OCI-LY7 (cell line): ENCODE measurements around the gene TMEM132A. TPM values are rescaled to one million over a fixed set of nuclear protein-coding genes. Genes with fewer than 3 reads are reported as not detected.

ENCODE experiments used
- BruUV-seq: library from RNA; stranded (reverse); fragments of 400-500 nt; replicated peaks from 2 replicates; lab custom pipeline; 2021; lab: Mats Ljungman, UMichigan
- CTCF ChIA-PET: fragments of 300-600 bp; sonication (Branson Sonifier 250); formaldehyde crosslinking; loops from one replicate; lab custom pipeline; 2022; ENCODE audit warnings: antibody characterized with exemption; ENCODE audit not compliant: unreplicated experiment; lab: Charles Lee
- POLR2A ChIA-PET: fragments of 300-600 bp; sonication (Branson Sonifier 250); formaldehyde crosslinking; loops from one replicate; lab custom pipeline; 2022; ENCODE audit warnings: antibody characterized with exemption; lab: Charles Lee
- DNase-seq: peaks from one replicate; pipeline ENCODE4 v3.0.0-alpha.2; 2015; ENCODE audit warnings: low spot score
- H2AFZ ChIP-seq: fragments of 200-600 bp; sonication (generic), shearing (Covaris generic); 2 replicates; pipeline ENCODE4 v1.6.1; 2014; ENCODE audit warnings: mild to moderate bottlenecking, antibody characterized with exemption, low read length, moderate library complexity
- H3K27ac ChIP-seq: fragments of 200-600 bp; sonication (generic); 2 replicates; pipeline ENCODE4 v1.5.1; 2014; ENCODE audit warnings: mixed run types, low read depth, mild to moderate bottlenecking, moderate library complexity, low read length, inconsistent platforms; ENCODE audit not compliant: poor library complexity, severe bottlenecking
- H3K36me3 ChIP-seq: fragments of 200-600 bp; sonication (generic); 2 replicates; pipeline ENCODE4 v1.6.1; 2014; ENCODE audit warnings: mild to moderate bottlenecking, antibody characterized with exemption, low read length, moderate library complexity, mixed read lengths; ENCODE audit not compliant: insufficient read depth
- H3K4me1 ChIP-seq: fragments of 200-600 bp; sonication (generic); 2 replicates; pipeline ENCODE4 v1.5.1; 2014; ENCODE audit warnings: mild to moderate bottlenecking, low read length; ENCODE audit not compliant: insufficient read depth, poor library complexity, severe bottlenecking
- H3K4me2 ChIP-seq: fragments of 200-600 bp; sonication (generic); 2 replicates; pipeline ENCODE4 v1.6.1; 2014; ENCODE audit warnings: mild to moderate bottlenecking, low read length
- H3K4me3 ChIP-seq: fragments of 200-600 bp; sonication (generic); 2 replicates; pipeline ENCODE4 v1.5.1; 2014; ENCODE audit warnings: mild to moderate bottlenecking, low read depth, low read length; ENCODE audit not compliant: poor library complexity, severe bottlenecking
- H3K79me2 ChIP-seq: fragments of 200-600 bp; sonication (generic); 2 replicates; pipeline ENCODE4 v1.6.1; 2016; ENCODE audit warnings: low read depth, mild to moderate bottlenecking, low read length, moderate library complexity, mixed read lengths; ENCODE audit not compliant: insufficient read depth
- H3K9me2 ChIP-seq: fragments of 200-600 bp; sonication (generic); 2 replicates; pipeline ENCODE4 v1.6.1; 2016; ENCODE audit warnings: mild to moderate bottlenecking, low read length, mixed read lengths; ENCODE audit not compliant: insufficient read depth
- H3K9me3 ChIP-seq: fragments of 200-600 bp; sonication (generic); 2 replicates; pipeline ENCODE4 v1.6.1; 2014; ENCODE audit warnings: mild to moderate bottlenecking, mixed run types, low read length, mixed read lengths
- H4K20me1 ChIP-seq: fragments of 200-600 bp; sonication (generic); 2 replicates; pipeline ENCODE4 v1.6.1; 2014; ENCODE audit warnings: mild to moderate bottlenecking, antibody characterized with exemption, low read length, moderate library complexity, mixed read lengths; ENCODE audit not compliant: insufficient read depth
- CTCF ChIP-seq: fragments of 200-600 bp; sonication (generic); conservative IDR thresholded peaks from 2 replicates; pipeline ENCODE4 v1.5.1; 2014; ENCODE audit warnings: mild to moderate bottlenecking, antibody characterized with exemption, low read length, moderate library complexity, mixed read lengths
- EZH2phosphoT487 ChIP-seq: fragments of 200-600 bp; sonication (generic); IDR thresholded peaks from 2 replicates; pipeline ENCODE4 v1.6.1; 2018; ENCODE audit warnings: low read depth, borderline replicate concordance, mild to moderate bottlenecking, mixed run types, antibody characterized with exemption, low read length, moderate library complexity, mixed read lengths
- intact Hi-C: fragments of 100-400 bp; cut with micrococcal nuclease; formaldehyde crosslinking; loops from one replicate; pipeline ENCODE4 v1.10.0; 2022; ENCODE audit not compliant: unreplicated experiment
- total RNA-seq, 2 experiments: library from RNA; depleted of rRNA in 1 of 2; stranded (reverse); fragments of >200 nt in 1 of 2; shearing (Covaris generic) in 1 of 2; gene quantifications; 2 replicates each; pipeline ENCODE4 v1.2.3, GENCODE V29; 2014 to 2022

The TMEM132A gene
- total RNA-seq, 2 experiments from 2014 or later: 5.5 to 8.9 TPM

GRCh38 chr11:60913793-60914632 lies 10.2 kb upstream of the TMEM132A start, which contains the start of gene TMEM109:
TSS of gene TMEM109 (plus strand) at chr11:60914158. CDS start at chr11:60919694, 5,536 bp downstream.
- Histone ChIP-seq H3K27ac (peak within 1 kb of the TSS; percentile 82), H4K20me1 (peaks cover 13% of the 10 kb centered on the region; the same call in 1 of the 2 replicates), H2AFZ (peak within 1 kb of the TSS; percentile 94), H3K9me2 (no peaks in the 10 kb centered on the region), H3K79me2 (peaks cover 50% of the 10 kb centered on the region), H3K4me1 (peaks cover 66% of the 10 kb centered on the region), H3K36me3 (peaks cover 36% of the 10 kb centered on the region), H3K4me2 (peak within 1 kb of the TSS; percentile 77), H3K9me3 (peaks cover 18% of the 10 kb centered on the region), H3K4me3 (peak within 1 kb of the TSS; percentile 83)
- TF ChIP-seq CTCF: no peak
- TF ChIP-seq EZH2phosphoT487: no peak
- DNase-seq: peak; percentile 91
- ChIA-PET POLR2A (interaction anchor here (0.6 to 3.4 kb wide), 11 partner anchors 10 to 437 kb away, joined by 3 to 21 read pairs (median 4); no protein-coding TSS in a partner anchor), CTCF (interaction anchor here (0.6 to 3.0 kb wide), 7 partner anchors 9 to 82 kb away, joined by 3 to 17 read pairs (median 4); partner anchors contain the start of gene SLC15A3)
- BruUV-seq: no TSS peak
- intact Hi-C loops: loop anchor here (2.0 kb wide), 2 partner anchors 215 to 247 kb away; partner anchors contain the start of gene VPS37C

GRCh38 chr11:60914633-60915247 lies 9.5 kb upstream of the TMEM132A start:
- peak; percentile 54 for DNase-seq
- TF ChIP-seq EZH2phosphoT487 (no peak), CTCF (no peak)
- CTCF ChIA-PET: interaction anchor here (0.5 to 3.0 kb wide), 5 partner anchors 10 to 72 kb away, joined by 3 to 17 read pairs (median 3); no protein-coding TSS in a partner anchor
- Histone ChIP-seq H3K9me2 (no peaks in the 10 kb centered on the region), H3K4me2 (peak overlapping the region; percentile 77), H3K4me1 (peaks cover 72% of the 10 kb centered on the region), H3K9me3 (peaks cover 11% of the 10 kb centered on the region; the same call in 1 of the 2 replicates), H2AFZ (peak overlapping the region; percentile 5; the same call in 1 of the 2 replicates), H3K79me2 (peaks cover 57% of the 10 kb centered on the region), H4K20me1 (peaks cover 13% of the 10 kb centered on the region; the same call in 1 of the 2 replicates), H3K36me3 (peaks cover 39% of the 10 kb centered on the region), H3K27ac (peak overlapping the region; percentile 82), H3K4me3 (peak overlapping the region; percentile 83)
- intact Hi-C loops: loop anchor here (1.0 to 2.0 kb wide), 4 partner anchors 11 to 246 kb away; partner anchors contain the start of genes SLC15A3 and VPS37C
- BruUV-seq: no TSS peak
- POLR2A ChIA-PET: interaction anchor here (0.7 to 3.4 kb wide), 14 partner anchors 9 to 364 kb away, joined by 3 to 21 read pairs (median 4); partner anchors contain the start of gene TMEM132A
